Measurements from ENCODE around the gene ECSCR. TPM values are rescaled to one million over a fixed set of nuclear protein-coding genes. Genes with fewer than 3 reads are reported as not detected.

Gene ECSCR
- total RNA-seq, 4 donors from 2014 or later: 7.9 to 42.9 (median 31.4) TPM

DNA sequence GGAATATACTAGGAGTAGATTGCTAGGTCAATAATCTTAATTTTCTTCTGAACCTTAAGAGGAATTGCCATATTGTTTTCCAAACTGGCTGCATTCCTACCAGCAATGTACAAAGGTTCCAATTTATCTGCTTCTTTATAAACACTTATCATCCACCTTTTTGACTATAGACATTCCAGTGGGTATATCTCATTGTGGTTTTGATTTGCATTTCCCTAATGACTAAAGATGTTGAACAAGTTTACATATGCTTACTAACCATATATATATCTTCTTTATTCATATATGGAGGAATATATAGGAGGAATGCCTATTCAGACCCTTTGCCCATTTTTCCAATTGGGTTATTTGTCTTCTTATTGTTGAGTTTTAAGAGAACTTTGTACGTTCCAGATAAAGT is 30.8 kb downstream of the ECSCR start:
- Histone ChIP-seq H3K27ac (replicated peaks in 1 of 4) (no peak overlapping the region), H3K27me3 (no peaks in the 10 kb centered on the region), H3K4me1 (no peaks in the 10 kb centered on the region), H3K36me3 (peaks cover 9 to 88% (median 51%) of the 10 kb centered on the region in 4 donors), H3K9me3 (no peaks in the 10 kb centered on the region), H3K4me3 (no peak overlapping the region)
- TF ChIP-seq POLR2A (IDR thresholded peaks at IDR 0.05; ENCODE audit: low read depth): no peak
- no peak for TF ChIP-seq POLR2AphosphoS5 (IDR thresholded peaks at IDR 0.05)
- no peak for TF ChIP-seq EP300 (IDR thresholded peaks at IDR 0.05)
- TF ChIP-seq, protein P1, sequence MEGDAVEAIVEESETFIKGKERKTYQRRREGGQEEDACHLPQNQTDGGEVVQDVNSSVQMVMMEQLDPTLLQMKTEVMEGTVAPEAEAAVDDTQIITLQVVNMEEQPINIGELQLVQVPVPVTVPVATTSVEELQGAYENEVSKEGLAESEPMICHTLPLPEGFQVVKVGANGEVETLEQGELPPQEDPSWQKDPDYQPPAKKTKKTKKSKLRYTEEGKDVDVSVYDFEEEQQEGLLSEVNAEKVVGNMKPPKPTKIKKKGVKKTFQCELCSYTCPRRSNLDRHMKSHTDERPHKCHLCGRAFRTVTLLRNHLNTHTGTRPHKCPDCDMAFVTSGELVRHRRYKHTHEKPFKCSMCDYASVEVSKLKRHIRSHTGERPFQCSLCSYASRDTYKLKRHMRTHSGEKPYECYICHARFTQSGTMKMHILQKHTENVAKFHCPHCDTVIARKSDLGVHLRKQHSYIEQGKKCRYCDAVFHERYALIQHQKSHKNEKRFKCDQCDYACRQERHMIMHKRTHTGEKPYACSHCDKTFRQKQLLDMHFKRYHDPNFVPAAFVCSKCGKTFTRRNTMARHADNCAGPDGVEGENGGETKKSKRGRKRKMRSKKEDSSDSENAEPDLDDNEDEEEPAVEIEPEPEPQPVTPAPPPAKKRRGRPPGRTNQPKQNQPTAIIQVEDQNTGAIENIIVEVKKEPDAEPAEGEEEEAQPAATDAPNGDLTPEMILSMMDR (IDR thresholded peaks at IDR 0.05): no peak
- intact Hi-C loops (cut with DNase I): loop anchor here (10.0 kb wide), 1 partner anchor 343 kb away; no protein-coding TSS in a partner anchor
- WGBS: 97% methylated on average over 1 of the region's 1 CpG
- no peak for DNase-seq (ENCODE audit: extremely low spot score)

DNA sequence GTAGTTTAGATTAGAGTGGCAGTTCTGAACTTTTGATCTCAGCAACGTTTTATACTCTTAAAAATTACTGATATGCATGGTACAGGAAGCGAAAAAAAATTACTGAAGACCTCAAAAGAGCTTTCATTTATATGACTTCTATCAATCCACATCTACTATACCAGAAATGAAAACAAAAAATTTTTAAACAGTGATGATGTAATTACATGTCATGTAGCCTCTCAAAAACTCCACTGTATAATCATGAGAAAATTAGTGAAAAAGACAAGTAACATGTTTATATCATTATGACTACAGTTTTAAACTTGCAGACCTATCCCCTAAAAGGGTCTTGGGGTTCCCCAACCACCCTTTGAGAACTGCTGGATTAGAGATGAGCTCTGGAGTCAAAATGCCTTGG is 32.5 kb downstream of the ECSCR start:
- intact Hi-C loops (cut with DNase I): loop anchor here (10.0 kb wide), 1 partner anchor 345 kb away; no protein-coding TSS in a partner anchor
- Histone ChIP-seq H3K36me3 (peaks cover 4 to 91% (median 60%) of the 10 kb centered on the region in 4 donors), H3K9me3 (no peaks in the 10 kb centered on the region), H3K4me3 (no peak overlapping the region), H3K4me1 (no peaks in the 10 kb centered on the region), H3K27ac (replicated peaks in 1 of 4) (no peak overlapping the region), H3K27me3 (no peaks in the 10 kb centered on the region)
- no peak for DNase-seq (ENCODE audit: extremely low spot score)
- 80% methylated on average over 2 of the region's 2 CpGs for WGBS
- no peak for TF ChIP-seq EP300 (IDR thresholded peaks at IDR 0.05)
- no peak for TF ChIP-seq POLR2AphosphoS5 (IDR thresholded peaks at IDR 0.05)
- no peak for TF ChIP-seq POLR2A (IDR thresholded peaks at IDR 0.05; ENCODE audit: low read depth)
- TF ChIP-seq, protein P1 (IDR thresholded peaks at IDR 0.05): no peak

DNA sequence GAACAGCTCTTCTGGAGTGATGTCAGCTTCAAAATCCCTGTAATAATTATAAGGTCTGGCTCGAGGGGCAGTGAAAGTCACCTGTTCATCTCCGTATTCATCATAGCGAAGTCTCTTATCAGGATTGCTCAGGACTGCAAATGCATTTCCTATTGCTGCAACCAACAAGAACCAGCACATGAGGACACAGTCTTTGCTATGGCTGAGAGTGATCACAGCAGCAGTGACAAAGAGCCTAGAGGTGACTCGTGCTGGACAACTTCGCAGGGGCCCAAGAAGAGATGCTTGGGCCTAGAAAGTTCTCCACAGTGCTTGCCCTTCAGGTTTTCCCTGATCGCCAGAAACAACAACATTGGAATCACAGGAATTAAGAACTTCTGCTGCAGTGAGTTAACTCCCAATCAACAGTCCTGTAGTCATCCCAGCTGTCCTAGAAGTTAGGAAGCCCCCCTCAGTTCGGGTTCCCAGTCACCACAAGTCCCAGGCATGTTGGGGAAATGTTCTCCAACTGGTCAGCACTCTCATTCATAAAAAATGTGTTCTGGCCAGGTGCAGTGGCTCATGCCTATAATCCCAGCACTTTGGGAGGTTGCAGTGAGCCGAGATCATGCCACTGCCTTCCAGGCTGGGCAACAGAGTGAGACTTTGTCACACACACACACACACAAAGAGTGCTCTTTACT is 36.2 kb downstream of the ECSCR start:
- TF ChIP-seq POLR2AphosphoS5 (IDR thresholded peaks at IDR 0.05): no peak
- TF ChIP-seq, protein P1 (IDR thresholded peaks at IDR 0.05): no peak
- no peak overlapping the region for H3K4me3 ChIP-seq
- DNase-seq (ENCODE audit: extremely low spot score): no peak
- intact Hi-C loops (cut with DNase I): no loop called here
- H3K36me3 ChIP-seq: peaks cover 0 to 76% (median 56%) of the 10 kb centered on the region in 4 donors
- WGBS: 77% methylated on average over 7 of the region's 8 CpGs
- no peaks in the 10 kb centered on the region for H3K27me3 ChIP-seq
- peaks cover 0 to 4% (median 0%) of the 10 kb centered on the region in 4 donors for H3K4me1 ChIP-seq
- no peaks in the 10 kb centered on the region for H3K9me3 ChIP-seq
- no peak overlapping the region for H3K27ac ChIP-seq (replicated peaks in 1 of 4)

DNA sequence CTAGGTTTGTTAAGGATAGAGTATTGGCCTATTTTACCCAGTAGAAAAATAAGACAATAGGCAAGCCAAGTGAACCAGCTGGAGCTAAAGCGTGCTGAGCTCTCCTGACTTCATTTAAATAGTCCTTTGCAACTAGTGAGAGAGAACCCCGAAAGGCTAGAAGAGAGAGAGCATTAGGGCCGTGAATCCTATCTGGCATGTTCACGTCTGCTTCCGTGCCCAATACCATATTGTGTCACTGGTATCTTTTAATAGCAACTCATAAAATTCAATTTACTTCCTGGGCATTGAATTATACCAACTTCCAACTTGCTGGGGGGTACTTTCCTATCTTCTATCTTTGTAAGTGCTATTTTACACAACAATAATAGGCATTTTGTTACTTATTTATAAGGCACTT is 37.0 kb downstream of the ECSCR start:
- 85% methylated on average over 5 of the region's 5 CpGs for WGBS
- no peaks in the 10 kb centered on the region for H3K27me3 ChIP-seq
- peaks cover 0 to 73% (median 60%) of the 10 kb centered on the region in 4 donors for H3K36me3 ChIP-seq
- intact Hi-C loops (cut with DNase I): no loop called here
- H3K9me3 ChIP-seq: no peaks in the 10 kb centered on the region
- TF ChIP-seq EP300 (IDR thresholded peaks at IDR 0.05): no peak
- TF ChIP-seq, protein P1 (IDR thresholded peaks at IDR 0.05): no peak
- no peak for TF ChIP-seq POLR2AphosphoS5 (IDR thresholded peaks at IDR 0.05)
- TF ChIP-seq POLR2A (IDR thresholded peaks at IDR 0.05; ENCODE audit: low read depth): no peak
- no peak for DNase-seq (ENCODE audit: extremely low spot score)
- H3K27ac ChIP-seq (replicated peaks in 1 of 4): no peak overlapping the region
- no peak overlapping the region for H3K4me3 ChIP-seq
- peaks cover 0 to 4% (median 0%) of the 10 kb centered on the region in 4 donors for H3K4me1 ChIP-seq
